HCT116 (cell line): ENCODE measurements around the gene DPM2. TPM values are rescaled to one million over a fixed set of nuclear protein-coding genes. Genes with fewer than 3 reads are reported as not detected.
A peak's percentile ranks its signal among the peaks of the same experiment; 100 is the strongest.

Experiments
- ATAC-seq: fragments of 200-7000 bp; cut with Tn5 transposase; 2 replicates; pipeline ENCODE4 v1.9.1; 2020; ENCODE audit warnings: mild to moderate bottlenecking, moderate library complexity
- BruUV-seq: library from RNA; stranded (reverse); fragments of 400-500 nt; replicated peaks from 2 replicates; lab custom pipeline; 2021; lab: Mats Ljungman, UMichigan
- CTCF ChIA-PET: fragments of 300-600 bp; sonication (Branson Sonifier 250); formaldehyde crosslinking; loops from one replicate; lab custom pipeline; 2021; ENCODE audit warnings: antibody characterized with exemption; lab: Charles Lee
- POLR2A ChIA-PET: fragments of 300-600, 350-600 bp; sonication (Branson Sonifier 250); formaldehyde crosslinking; loops from one replicate; lab custom pipeline; 2021; ENCODE audit warnings: antibody characterized with exemption; lab: Charles Lee
- RAD21 ChIA-PET, 2 experiments: fragments of 300-600 bp; sonication (Branson Sonifier 250); formaldehyde crosslinking; loops; one replicate each; lab custom pipeline; 2023; ENCODE audit warnings: low total read pairs in 2 of 2; ENCODE audit not compliant: uncharacterized antibody in 2 of 2, unreplicated experiment in 2 of 2, low non-redundant PET in 1 of 2; lab: Charles Lee
- DNase-seq: peaks from one replicate; pipeline ENCODE4 v3.0.0-alpha.2; 2010; ENCODE audit warnings: low read depth, low spot score
- H2AFZ ChIP-seq: fragments of 200-600 bp; shearing (Covaris generic), sonication (generic); 2 replicates; pipeline ENCODE4 v1.6.1; 2017; ENCODE audit warnings: low read depth, mixed run types, mixed read lengths, antibody characterized with exemption, low read length; ENCODE audit not compliant: poor library complexity, severe bottlenecking
- H3K27ac ChIP-seq: 2 replicates; pipeline ENCODE4 v1.5.1; 2012; ENCODE audit warnings: low read depth, low read length
- H3K27me3 ChIP-seq: fragments of 200-600 bp; sonication (generic); 2 replicates; pipeline ENCODE4 v1.6.1; 2016; ENCODE audit warnings: mixed run types, low read length, mixed read lengths; ENCODE audit not compliant: insufficient read depth
- H3K36me3 ChIP-seq, 2 experiments: fragments of 200-500 bp in 1 of 2; fragments of 200-600 bp in 1 of 2; sonication (Bioruptor generic) in 1 of 2; sonication (generic) in 1 of 2; 2 replicates each; pipeline versions ENCODE4 v1.5.1 to v1.6.1; 2014 to 2016; ENCODE audit warnings: low read length in 2 of 2, inconsistent platforms in 1 of 2, mixed read lengths in 1 of 2, mixed run types in 1 of 2; ENCODE audit not compliant: insufficient read depth in 2 of 2, control insufficient read depth in 1 of 2
- H3K4me1 ChIP-seq, 2 experiments: fragments of 200-600 bp in 1 of 2; sonication (generic) in 1 of 2; 2 replicates each; pipeline versions ENCODE4 v1.5.1 to v1.6.1; 2012 to 2017; ENCODE audit warnings: low read length in 2 of 2, inconsistent platforms in 1 of 2, mild to moderate bottlenecking in 1 of 2, mixed read lengths in 1 of 2, mixed run types in 1 of 2, moderate library complexity in 1 of 2; ENCODE audit not compliant: insufficient read depth in 2 of 2, control insufficient read depth in 1 of 2
- H3K4me2 ChIP-seq: fragments of 200-600 bp; sonication (generic); 2 replicates; pipeline ENCODE4 v1.6.1; 2017; ENCODE audit warnings: mixed run types, low read length, mixed read lengths
- H3K4me3 ChIP-seq, 2 experiments: fragments of 200-600 bp in 1 of 2; sonication (generic) in 1 of 2; replicated peaks in 1 of 2; 2 replicates each; pipeline ENCODE4 v1.5.1; 2011 to 2016; ENCODE audit warnings: low read length in 2 of 2, control low read depth in 1 of 2, low read depth in 1 of 2, mild to moderate bottlenecking in 1 of 2, mixed read lengths in 1 of 2, mixed run types in 1 of 2
- H3K79me2 ChIP-seq: fragments of 200-600 bp; sonication (generic); 2 replicates; pipeline ENCODE4 v1.6.1; 2017; ENCODE audit warnings: mild to moderate bottlenecking, mixed run types, low read length, moderate library complexity, mixed read lengths; ENCODE audit not compliant: insufficient read depth
- H3K9ac ChIP-seq: fragments of 200-600 bp; sonication (generic); 2 replicates; pipeline ENCODE4 v1.6.1; 2016; ENCODE audit warnings: low read length, mixed read lengths
- H3K9me2 ChIP-seq: fragments of 200-600 bp; sonication (generic), shearing (Covaris generic); 2 replicates; pipeline ENCODE4 v1.6.1; 2017; ENCODE audit warnings: mixed run types, mild to moderate bottlenecking, moderate library complexity; ENCODE audit not compliant: insufficient read depth
- H3K9me3 ChIP-seq, 2 experiments: fragments of 200-500 bp in 1 of 2; fragments of 200-600 bp in 1 of 2; sonication (Bioruptor generic) in 1 of 2; sonication (generic) in 1 of 2; 2 replicates each; pipeline ENCODE4 v1.6.1; 2014 to 2017; ENCODE audit warnings: low read length in 2 of 2, mixed read lengths in 2 of 2, inconsistent platforms in 1 of 2, low read depth in 1 of 2, mild to moderate bottlenecking in 1 of 2, mixed run types in 1 of 2, moderate library complexity in 1 of 2; ENCODE audit not compliant: control insufficient read depth in 1 of 2, insufficient read depth in 1 of 2
- H4K20me1 ChIP-seq: fragments of 200-600 bp; sonication (generic), shearing (Covaris generic); 2 replicates; pipeline ENCODE4 v1.6.1; 2017; ENCODE audit warnings: mixed run types, mild to moderate bottlenecking, moderate library complexity; ENCODE audit not compliant: insufficient read depth
- ATF3 ChIP-seq: IDR thresholded peaks from 2 replicates; pipeline ENCODE4 v1.6.1; 2012
- EZH2phosphoT487 ChIP-seq: fragments of 200-600 bp; IDR thresholded peaks from 2 replicates; pipeline ENCODE4 v1.6.1; 2018; ENCODE audit warnings: antibody characterized with exemption, borderline replicate concordance
- POLR2A ChIP-seq: IDR thresholded peaks from 2 replicates; pipeline ENCODE4 v1.7.0; 2011; ENCODE audit warnings: borderline replicate concordance; ENCODE audit not compliant: insufficient read depth, insufficient read length; ENCODE audit errors: extremely low read depth
- SP1 ChIP-seq: IDR thresholded peaks from 2 replicates; pipeline ENCODE4 v1.6.1; 2012; ENCODE audit warnings: low read depth
- TCF7L2 ChIP-seq: IDR thresholded peaks from 2 replicates; pipeline ENCODE4 v1.7.0; 2011; ENCODE audit warnings: borderline replicate concordance, inconsistent platforms; ENCODE audit not compliant: insufficient read depth, insufficient read length; ENCODE audit errors: extremely low read depth
- YY1 ChIP-seq: IDR thresholded peaks from 2 replicates; pipeline ENCODE4 v1.6.1; 2011; ENCODE audit warnings: low read length, low read depth, moderate library complexity, mild to moderate bottlenecking; ENCODE audit not compliant: insufficient replicate concordance; ENCODE audit errors: extremely low read depth
- ZFX ChIP-seq: fragments of 450-650 bp; IDR thresholded peaks from 2 replicates; pipeline ENCODE4 v1.6.1; 2017
- intact Hi-C: fragments of 100-400 bp; cut with micrococcal nuclease; formaldehyde crosslinking; loops from 2 replicates; pipeline ENCODE4 v1.10.0; 2022
- total RNA-seq: library from RNA; stranded (reverse); gene quantifications from one replicate; pipeline ENCODE4 v1.2.1, GENCODE V29; 2021; ENCODE audit not compliant: unreplicated experiment
- TF ChIP-seq, protein P1 (sequence below): IDR thresholded peaks from 2 replicates; pipeline ENCODE4 v1.6.1; 2012

Gene DPM2
- total RNA-seq, 1 experiment from 2014 or later, result 54.6 TPM

DNA sequence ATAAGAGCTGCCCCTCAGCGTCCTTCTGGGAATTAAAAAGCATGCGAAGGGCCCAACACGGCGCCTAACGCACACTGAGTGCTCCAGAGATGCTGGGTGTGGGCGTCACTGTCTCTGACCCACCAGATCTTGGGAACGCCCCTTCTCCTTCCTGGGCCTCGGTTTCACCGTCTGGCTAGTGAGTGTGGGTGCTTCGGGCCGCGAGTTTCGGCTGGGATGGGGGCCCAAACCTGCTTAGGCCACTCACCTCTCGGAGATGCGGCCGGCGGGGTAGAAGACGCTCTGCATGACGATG, 10.8 kb downstream of the DPM2 start:
- intact Hi-C loops, result loop anchor here (5.0 kb wide), 1 partner anchor 110 kb away; no protein-coding TSS in a partner anchor
- ChIA-PET CTCF (no interaction called here), RAD21 (no interaction called here), POLR2A (interaction anchor here (1.3 kb wide), 1 partner anchor 10 kb away, joined by 4 read pairs; the partner anchor contains the start of gene ST6GALNAC4)
- Histone ChIP-seq H3K9me2 (no peaks in the 10 kb centered on the region), H2AFZ (no peak overlapping the region), H3K4me3 (peak overlapping the region; percentile 75 to 79), H3K36me3 (no peaks in the 10 kb centered on the region), H3K27ac (peak overlapping the region; percentile 71), H3K9me3 (no peaks in the 10 kb centered on the region), H3K79me2 (no peaks in the 10 kb centered on the region), H4K20me1 (no peaks in the 10 kb centered on the region), H3K9ac (peak overlapping the region; percentile 79), H3K27me3 (no peaks in the 10 kb centered on the region), H3K4me1 (peaks cover 45 to 82% of the 10 kb centered on the region in 2 experiments), H3K4me2 (peak overlapping the region; percentile 95)
- no peak for DNase-seq
- ATAC-seq, result peak; percentile 16
- no peak for TF ChIP-seq ATF3
- TF ChIP-seq YY1, result no peak
- TF ChIP-seq, protein P1, sequence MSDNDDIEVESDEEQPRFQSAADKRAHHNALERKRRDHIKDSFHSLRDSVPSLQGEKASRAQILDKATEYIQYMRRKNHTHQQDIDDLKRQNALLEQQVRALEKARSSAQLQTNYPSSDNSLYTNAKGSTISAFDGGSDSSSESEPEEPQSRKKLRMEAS, result no peak
- TF ChIP-seq ZFX, result 0 out of 2 replicates have a peak, but pooled peaks have one; percentile 9
- TSS peak; percentile 29 for BruUV-seq

DNA sequence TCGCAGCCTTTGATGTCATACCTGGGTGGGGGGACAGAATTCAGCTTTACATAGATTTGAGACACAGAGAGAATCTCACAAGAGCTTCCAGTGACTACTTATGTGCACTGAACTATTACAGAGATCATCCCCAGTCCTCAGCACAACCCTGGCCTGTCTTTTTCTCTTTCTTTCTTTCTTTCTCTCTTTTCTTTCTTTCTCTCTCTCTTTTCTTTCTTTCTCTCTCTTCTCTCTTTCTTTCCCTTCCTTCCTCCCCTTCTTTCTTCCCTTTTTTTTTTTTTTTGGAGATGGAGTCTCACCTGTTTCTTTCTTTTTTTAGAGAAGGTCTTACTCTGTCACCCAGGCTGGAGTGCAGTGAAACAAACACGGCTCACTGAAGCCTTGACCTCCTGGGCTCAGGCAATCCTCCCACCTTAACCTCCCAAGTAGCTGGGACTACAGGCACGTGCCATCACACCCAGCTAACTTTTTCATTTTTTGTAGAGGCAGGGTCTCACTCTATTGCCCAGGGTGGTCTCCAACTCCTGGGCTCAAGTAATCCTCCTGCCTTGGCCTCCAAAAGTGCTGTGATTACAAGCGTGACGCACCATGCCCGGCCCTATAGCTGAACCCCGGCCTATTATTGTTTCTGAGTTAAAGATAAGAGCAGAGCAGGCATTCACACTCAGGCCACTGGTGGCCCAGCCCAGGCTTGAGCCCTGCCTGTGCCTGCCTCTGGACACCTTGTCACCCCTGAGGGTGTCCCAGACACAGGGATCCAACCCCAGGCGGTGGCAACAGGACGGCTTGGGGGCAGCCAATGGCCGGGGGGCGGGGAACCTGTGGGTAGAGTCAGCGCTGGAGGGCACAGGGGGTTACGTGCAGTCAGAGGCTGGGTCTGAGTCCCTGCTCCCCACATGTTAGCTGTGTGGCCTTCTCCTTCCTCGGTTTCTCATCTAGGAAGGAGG, 11.4 kb downstream of the DPM2 start:
- intact Hi-C loops, result loop anchor here (5.0 kb wide), 1 partner anchor 111 kb away; no protein-coding TSS in a partner anchor
- H3K4me1 ChIP-seq, result peaks cover 41 to 82% of the 10 kb centered on the region in 2 experiments
- H3K4me2 ChIP-seq, result peak overlapping the region; percentile 95
- TF ChIP-seq POLR2A (no peak), SP1 (no peak), TCF7L2 (no peak), EZH2phosphoT487 (no peak)
- TF ChIP-seq, all 23 proteins: peak for 0
- peak overlapping the region; percentile 75 to 79 for H3K4me3 ChIP-seq
- no TSS peak for BruUV-seq
- H2AFZ ChIP-seq, result no peak overlapping the region
- no peaks in the 10 kb centered on the region for H3K36me3 ChIP-seq
- H3K27ac ChIP-seq, result peak overlapping the region; percentile 71
- no peaks in the 10 kb centered on the region for H3K27me3 ChIP-seq
- ChIA-PET RAD21 (no interaction called here), CTCF (no interaction called here), POLR2A (interaction anchor here (1.3 kb wide), 1 partner anchor 9 kb away, joined by 4 read pairs; the partner anchor contains the start of gene ST6GALNAC4)
- no peaks in the 10 kb centered on the region for H3K79me2 ChIP-seq
- ATAC-seq (no peak), DNase-seq (no peak)
- H3K9me2 ChIP-seq, result no peaks in the 10 kb centered on the region
- no peaks in the 10 kb centered on the region for H4K20me1 ChIP-seq
- H3K9me3 ChIP-seq, result no peaks in the 10 kb centered on the region
- peak overlapping the region; percentile 79 for H3K9ac ChIP-seq
